ENCODE results near the gene ELF1. TPM values are rescaled to one million over a fixed set of nuclear protein-coding genes. Genes with fewer than 3 reads are reported as not detected.

ELF1 gene
- total and polyA plus RNA-seq, 10 of the 15 experiments (the other 5 are each of a cell fraction or from before 2014, with no cell fraction given), result 43.3 to 97.6 (median 55.7) TPM

DNA sequence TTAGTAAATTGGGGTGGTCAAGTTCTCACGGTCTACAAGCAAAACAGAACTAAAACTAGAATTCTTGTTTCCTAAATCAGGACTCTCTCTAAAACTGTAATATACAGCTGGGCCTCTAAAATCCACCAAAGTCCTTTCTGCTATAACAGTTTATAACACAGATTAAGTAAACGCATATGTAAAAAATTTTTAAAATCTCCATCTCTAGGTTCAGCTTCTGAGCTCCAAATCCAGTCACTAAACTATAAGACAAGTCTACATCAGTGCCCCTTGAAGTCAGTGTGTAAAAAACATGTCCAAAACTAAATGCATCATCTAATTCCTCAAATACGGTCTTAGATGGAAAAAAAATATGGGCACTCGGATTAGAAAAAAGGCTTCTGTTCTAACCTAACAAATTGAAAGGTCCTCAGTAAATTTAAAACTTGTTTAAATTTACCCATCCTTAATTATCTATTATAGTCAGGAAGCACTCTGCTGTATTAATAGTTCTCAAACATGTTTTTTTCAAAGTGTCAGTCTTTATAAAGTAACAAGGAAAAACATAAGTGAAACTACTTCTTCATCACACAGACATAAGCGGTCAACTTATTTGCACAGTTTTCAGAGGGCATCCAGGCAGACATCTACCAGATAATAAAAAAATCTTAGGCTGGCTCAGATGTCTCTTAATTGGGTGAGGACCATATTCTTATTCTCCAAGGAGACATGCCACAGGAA is 33.6 kb downstream of the ELF1 start:
- no TSS peak for BruUV-seq (replicated peaks)
- CTCF ChIA-PET, result interaction anchor here (0.9 to 13.8 kb wide), 14 partner anchors 11 to 75 kb away, joined by 3 to 160 read pairs (median 4); partner anchors contain the start of genes ELF1 and WBP4
- H3K27me3 ChIP-seq (replicated peaks in 1 of 2; ENCODE audit: control insufficient read depth in 2 of 2, insufficient read depth in 2 of 2, low read length in 1 of 2), result no peaks in the 10 kb centered on the region
- intact Hi-C loops (cut with micrococcal nuclease; ENCODE audit: unreplicated experiment), result loop anchor here (2.0 to 10.0 kb wide), 3 partner anchors 33 to 1289 kb away; partner anchors contain the start of genes AKAP11, ELF1 and WBP4
- H2AFZ ChIP-seq (ENCODE audit: control insufficient read depth, low read depth, low read length), result no peak overlapping the region
- DNase-seq (ENCODE audit: low read depth, low spot score) (no peak), ATAC-seq (peak; percentile 17), FAIRE-seq (no peak)
- H3K4me2 ChIP-seq (ENCODE audit: control insufficient read depth, insufficient read depth), result peak overlapping the region; percentile 96
- TF ChIP-seq ZNF217 (IDR thresholded peaks at IDR 0.05) (no peak), PML (IDR thresholded peaks at IDR 0.05; ENCODE audit: low read length) (no peak), ZNF207 (IDR thresholded peaks at IDR 0.05; ENCODE audit: borderline replicate concordance) (no peak), HDAC2 (IDR thresholded peaks at IDR 0.05) (no peak), SMC3 (IDR thresholded peaks at IDR 0.05; ENCODE audit: borderline replicate concordance, low read length) (no peak), MEF2B (IDR thresholded peaks at IDR 0.05; ENCODE audit: partially characterized antibody, poor library complexity, severe bottlenecking) (no peak), SREBF2 (IDR thresholded peaks at IDR 0.05; ENCODE audit: low read length) (no peak), CBX3 (IDR thresholded peaks at IDR 0.05; ENCODE audit: borderline replicate concordance, low read depth) (no peak), LARP7 (IDR thresholded peaks at IDR 0.05) (no peak), FOXM1 (IDR thresholded peaks at IDR 0.05; ENCODE audit: low read depth, low read length) (no peak), BRCA1 (IDR thresholded peaks at IDR 0.05; ENCODE audit: low read depth, low read length) (no peak)
- TF ChIP-seq, protein P1, sequence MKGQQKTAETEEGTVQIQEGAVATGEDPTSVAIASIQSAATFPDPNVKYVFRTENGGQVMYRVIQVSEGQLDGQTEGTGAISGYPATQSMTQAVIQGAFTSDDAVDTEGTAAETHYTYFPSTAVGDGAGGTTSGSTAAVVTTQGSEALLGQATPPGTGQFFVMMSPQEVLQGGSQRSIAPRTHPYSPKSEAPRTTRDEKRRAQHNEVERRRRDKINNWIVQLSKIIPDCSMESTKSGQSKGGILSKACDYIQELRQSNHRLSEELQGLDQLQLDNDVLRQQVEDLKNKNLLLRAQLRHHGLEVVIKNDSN (IDR thresholded peaks at IDR 0.05; ENCODE audit: borderline replicate concordance, extremely low read length, insufficient read depth, low read depth, low read length), result no peak
- TF ChIP-seq, protein P2, sequence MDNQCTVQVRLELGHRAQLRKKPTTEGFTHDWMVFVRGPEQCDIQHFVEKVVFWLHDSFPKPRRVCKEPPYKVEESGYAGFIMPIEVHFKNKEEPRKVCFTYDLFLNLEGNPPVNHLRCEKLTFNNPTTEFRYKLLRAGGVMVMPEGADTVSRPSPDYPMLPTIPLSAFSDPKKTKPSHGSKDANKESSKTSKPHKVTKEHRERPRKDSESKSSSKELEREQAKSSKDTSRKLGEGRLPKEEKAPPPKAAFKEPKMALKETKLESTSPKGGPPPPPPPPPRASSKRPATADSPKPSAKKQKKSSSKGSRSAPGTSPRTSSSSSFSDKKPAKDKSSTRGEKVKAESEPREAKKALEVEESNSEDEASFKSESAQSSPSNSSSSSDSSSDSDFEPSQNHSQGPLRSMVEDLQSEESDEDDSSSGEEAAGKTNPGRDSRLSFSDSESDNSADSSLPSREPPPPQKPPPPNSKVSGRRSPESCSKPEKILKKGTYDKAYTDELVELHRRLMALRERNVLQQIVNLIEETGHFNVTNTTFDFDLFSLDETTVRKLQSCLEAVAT (IDR thresholded peaks at IDR 0.05), result no peak
- TF ChIP-seq, protein P3, sequence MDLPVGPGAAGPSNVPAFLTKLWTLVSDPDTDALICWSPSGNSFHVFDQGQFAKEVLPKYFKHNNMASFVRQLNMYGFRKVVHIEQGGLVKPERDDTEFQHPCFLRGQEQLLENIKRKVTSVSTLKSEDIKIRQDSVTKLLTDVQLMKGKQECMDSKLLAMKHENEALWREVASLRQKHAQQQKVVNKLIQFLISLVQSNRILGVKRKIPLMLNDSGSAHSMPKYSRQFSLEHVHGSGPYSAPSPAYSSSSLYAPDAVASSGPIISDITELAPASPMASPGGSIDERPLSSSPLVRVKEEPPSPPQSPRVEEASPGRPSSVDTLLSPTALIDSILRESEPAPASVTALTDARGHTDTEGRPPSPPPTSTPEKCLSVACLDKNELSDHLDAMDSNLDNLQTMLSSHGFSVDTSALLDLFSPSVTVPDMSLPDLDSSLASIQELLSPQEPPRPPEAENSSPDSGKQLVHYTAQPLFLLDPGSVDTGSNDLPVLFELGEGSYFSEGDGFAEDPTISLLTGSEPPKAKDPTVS (IDR thresholded peaks at IDR 0.05; ENCODE audit: low read depth, low read length), result no peak
- TF ChIP-seq, protein P4, sequence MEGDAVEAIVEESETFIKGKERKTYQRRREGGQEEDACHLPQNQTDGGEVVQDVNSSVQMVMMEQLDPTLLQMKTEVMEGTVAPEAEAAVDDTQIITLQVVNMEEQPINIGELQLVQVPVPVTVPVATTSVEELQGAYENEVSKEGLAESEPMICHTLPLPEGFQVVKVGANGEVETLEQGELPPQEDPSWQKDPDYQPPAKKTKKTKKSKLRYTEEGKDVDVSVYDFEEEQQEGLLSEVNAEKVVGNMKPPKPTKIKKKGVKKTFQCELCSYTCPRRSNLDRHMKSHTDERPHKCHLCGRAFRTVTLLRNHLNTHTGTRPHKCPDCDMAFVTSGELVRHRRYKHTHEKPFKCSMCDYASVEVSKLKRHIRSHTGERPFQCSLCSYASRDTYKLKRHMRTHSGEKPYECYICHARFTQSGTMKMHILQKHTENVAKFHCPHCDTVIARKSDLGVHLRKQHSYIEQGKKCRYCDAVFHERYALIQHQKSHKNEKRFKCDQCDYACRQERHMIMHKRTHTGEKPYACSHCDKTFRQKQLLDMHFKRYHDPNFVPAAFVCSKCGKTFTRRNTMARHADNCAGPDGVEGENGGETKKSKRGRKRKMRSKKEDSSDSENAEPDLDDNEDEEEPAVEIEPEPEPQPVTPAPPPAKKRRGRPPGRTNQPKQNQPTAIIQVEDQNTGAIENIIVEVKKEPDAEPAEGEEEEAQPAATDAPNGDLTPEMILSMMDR (IDR thresholded peaks at IDR 0.05 in 2 of 3, conservative IDR thresholded peaks at IDR 0.05 in 1 of 3; ENCODE audit: control insufficient read depth in 2 of 3, extremely low read depth in 1 of 3, insufficient read depth in 1 of 3, low read depth in 3 of 3, low read length in 3 of 3), result no peak
- no peaks in the 10 kb centered on the region; the same call in 1 of the 3 replicates for H3K9me3 ChIP-seq (replicated peaks; ENCODE audit: control insufficient read depth, insufficient read depth, low read length)
- no peaks in the 10 kb centered on the region for H4K20me1 ChIP-seq (ENCODE audit: control insufficient read depth, insufficient read depth)
- H3K9ac ChIP-seq (ENCODE audit: control insufficient read depth, insufficient read depth, low read length), result peak overlapping the region; percentile 61
- H3K27ac ChIP-seq (ENCODE audit: control insufficient read depth, insufficient read depth), result peak overlapping the region; percentile 82
- H3K79me2 ChIP-seq (ENCODE audit: control insufficient read depth, insufficient read depth, low read length), result peaks cover 99% of the 10 kb centered on the region
- in situ Hi-C loops (cut with MboI), result no loop called here
- peaks cover 27% of the 10 kb centered on the region for H3K4me1 ChIP-seq (ENCODE audit: control insufficient read depth, insufficient read depth, low read length)
- SMC1A ChIA-PET (ENCODE audit: uncharacterized antibody, unreplicated experiment), result interaction anchor here (1.2 to 16.0 kb wide), 10 partner anchors 10 to 70 kb away, joined by 3 to 308 read pairs (median 14); partner anchors contain the start of gene ELF1
- 2% methylated on average over 5 of the region's 5 CpGs for WGBS (ENCODE audit: insufficient coverage, insufficient replicate concordance, low lambda C conversion rate, missing lambda C conversion rate)
- POLR2A ChIA-PET, result interaction anchor here (0.6 to 2.6 kb wide), 12 partner anchors 11 to 75 kb away, joined by 3 to 8 read pairs (median 4); partner anchors contain the start of gene WBP4
- H3K36me3 ChIP-seq (ENCODE audit: control insufficient read depth in 2 of 2, insufficient read depth in 2 of 2, low read length in 1 of 2), result peaks cover 0 to 6% of the 10 kb centered on the region in 2 experiments; a peak in 1 of 4 replicates
- RAD21 ChIA-PET (ENCODE audit: unreplicated experiment), result interaction anchor here (0.8 to 4.4 kb wide), 18 partner anchors 10 to 75 kb away, joined by 3 to 39 read pairs (median 6); partner anchors contain the start of genes ELF1 and WBP4
- H3K4me3 ChIP-seq, result peak overlapping the region; percentile 69
